ENCODE data around the gene SULT1C4.

The SULT1C4 gene

GRCh38 chr2:108376774-108377173 is 980 bp upstream of the SULT1C4 start:
- DNase-seq: no peak

- no peak for DNase-seq
Measured at GRCh38 chr2:108377401-108377800, 353 bp upstream of the SULT1C4 start.

GRCh38 chr2:108378851-108379250 is 1.1 kb downstream of the SULT1C4 start:
- no peak for DNase-seq

DNA sequence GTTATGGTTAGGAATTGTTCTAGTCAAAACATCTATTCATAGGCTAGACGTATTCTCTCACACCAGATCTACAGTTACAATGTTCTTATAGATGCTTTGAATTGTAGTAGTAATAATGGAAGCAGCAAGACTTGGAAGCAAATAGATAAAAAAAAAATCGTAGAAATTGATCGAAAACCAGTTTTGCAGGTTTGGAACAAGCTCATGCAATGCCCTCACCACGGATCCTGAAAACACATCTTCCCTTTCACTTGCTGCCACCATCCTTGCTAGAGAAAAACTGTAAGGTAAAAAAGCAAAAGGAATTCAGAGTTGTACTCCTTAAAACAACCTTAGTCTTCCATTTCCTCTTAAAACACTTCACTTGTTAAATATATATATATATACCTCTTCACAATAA is 4.4 kb downstream of the SULT1C4 start:
- no peak for DNase-seq

DNA sequence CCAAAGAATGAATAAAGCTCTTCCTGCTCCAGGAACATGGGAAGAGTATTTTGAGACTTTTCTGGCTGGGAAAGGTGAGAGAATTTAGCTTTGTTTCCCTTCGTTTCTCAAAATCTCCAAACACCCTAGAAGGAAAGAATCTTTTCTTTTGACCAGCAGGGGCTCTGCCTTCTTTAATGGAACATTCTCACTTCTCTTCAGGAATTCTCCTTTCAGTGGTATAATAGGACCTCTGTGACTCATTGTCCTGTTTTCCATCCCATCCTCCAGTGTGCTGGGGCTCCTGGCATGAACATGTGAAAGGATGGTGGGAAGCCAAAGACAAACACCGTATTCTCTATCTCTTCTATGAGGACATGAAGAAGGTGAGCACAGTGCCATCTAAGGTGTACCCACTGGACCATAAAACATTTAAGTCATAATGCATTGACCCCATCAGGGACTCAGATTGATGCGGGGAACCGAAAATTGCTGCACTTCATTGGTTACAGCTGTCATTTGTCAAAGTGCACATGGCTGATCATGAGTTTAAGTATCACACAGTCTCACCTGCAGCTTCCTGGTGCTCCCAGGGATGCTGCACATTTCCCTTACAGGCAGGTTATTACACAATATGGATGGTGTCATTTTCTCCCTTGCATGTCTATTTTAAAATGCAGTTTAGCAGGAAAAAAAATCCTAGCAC is 5.5 kb downstream of the SULT1C4 start:
- DNase-seq: no peak

- no peak for DNase-seq
Measured at GRCh38 chr2:108384662-108385393, 7.1 kb downstream of the SULT1C4 start.

DNA sequence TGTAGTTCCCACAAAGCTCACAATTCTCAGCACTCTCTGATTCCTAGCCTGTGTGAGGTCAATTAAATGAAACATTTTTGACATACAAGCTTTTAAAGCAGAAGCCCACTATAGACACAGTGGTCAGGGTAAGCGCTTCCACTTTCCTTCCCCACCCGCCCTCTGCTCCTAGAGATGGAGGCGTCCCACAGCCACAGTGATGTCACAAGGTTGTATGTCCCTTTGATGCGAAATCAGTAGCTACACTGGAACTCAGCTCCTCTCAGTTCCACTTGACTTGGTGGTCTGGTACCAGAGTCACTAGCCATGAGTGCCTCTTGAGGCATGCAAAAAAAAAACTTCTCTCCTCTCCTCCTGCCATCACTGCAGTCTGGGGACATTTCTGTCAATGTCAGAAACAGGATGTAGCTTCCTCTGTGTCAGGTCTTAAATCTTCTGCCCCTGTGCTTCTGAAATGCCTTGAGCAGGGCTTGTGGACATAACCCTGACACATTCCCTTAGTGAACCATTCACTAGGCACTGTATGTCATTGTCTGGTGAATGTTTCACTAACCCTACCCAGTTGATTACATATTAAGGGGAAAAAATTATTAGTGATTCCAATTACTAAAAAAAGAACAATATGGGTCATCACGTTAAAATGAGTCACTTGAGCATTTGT is 7.8 kb downstream of the SULT1C4 start:
- DNase-seq: no peak

- DNase-seq: no peak
Measured at GRCh38 chr2:108388045-108388444, 10.3 kb downstream of the SULT1C4 start.

DNA sequence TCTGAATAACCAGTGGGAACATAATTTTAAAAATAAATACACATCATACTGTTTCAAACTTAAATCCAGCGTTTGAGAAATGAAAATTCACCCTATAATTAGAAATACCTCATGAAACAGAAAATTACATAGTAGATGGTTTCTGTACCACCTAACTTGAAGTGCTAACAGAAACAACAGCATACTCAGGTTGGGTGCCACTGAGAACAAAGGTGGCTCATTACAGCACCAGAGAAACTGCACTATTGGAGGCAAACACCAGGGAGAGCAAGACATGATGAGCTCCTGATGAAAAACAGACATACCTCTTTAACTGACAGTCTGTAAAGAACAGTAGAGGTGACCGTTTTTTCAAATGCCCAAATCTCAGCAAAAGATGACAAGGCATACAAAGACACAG is 12.6 kb downstream of the SULT1C4 start:
- DNase-seq: no peak

- DNase-seq: no peak
Measured at GRCh38 chr2:108392029-108392428, 14.3 kb downstream of the SULT1C4 start.

DNA sequence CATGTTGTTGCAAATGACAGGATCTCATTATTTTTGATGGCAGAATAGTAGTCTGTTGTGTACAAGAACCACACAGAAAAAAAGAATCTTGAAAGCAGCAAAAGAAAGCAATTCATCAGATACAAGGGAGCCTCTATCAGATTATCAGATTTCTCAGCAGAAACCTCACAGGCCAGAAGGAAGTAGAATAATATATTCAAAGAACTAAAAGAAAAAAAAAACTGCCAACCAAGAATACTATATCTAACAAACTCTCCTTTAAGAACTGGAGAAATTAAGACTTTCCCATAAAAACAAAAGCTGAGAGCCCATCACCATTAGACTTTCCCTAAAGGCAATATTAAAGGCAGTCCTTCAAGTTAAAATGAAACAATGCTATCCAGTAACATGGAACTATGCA is 15.4 kb downstream of the SULT1C4 start:
- DNase-seq: no peak

GRCh38 chr2:108395155-108395554 is 17.4 kb downstream of the SULT1C4 start:
- DNase-seq: no peak

DNA sequence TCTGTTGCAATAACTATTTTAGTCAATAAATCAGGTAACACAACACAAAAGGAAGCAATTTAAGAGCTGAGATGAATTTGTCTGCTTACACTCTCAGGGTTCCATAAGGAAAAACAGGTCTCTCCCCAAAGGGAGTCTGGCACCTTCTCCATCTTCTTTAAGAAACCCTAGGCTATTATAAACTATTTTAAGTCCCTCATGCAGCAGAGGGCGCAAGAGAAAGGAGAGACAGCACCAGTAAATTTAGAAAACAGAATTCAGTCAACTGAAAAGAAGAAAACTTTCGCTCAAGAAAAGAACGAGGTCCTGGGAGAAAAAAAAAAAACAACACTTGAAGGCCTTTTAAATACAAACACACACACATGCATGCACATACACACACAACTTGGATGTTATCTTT is 19.1 kb downstream of the SULT1C4 start:
- DNase-seq: no peak

DNA sequence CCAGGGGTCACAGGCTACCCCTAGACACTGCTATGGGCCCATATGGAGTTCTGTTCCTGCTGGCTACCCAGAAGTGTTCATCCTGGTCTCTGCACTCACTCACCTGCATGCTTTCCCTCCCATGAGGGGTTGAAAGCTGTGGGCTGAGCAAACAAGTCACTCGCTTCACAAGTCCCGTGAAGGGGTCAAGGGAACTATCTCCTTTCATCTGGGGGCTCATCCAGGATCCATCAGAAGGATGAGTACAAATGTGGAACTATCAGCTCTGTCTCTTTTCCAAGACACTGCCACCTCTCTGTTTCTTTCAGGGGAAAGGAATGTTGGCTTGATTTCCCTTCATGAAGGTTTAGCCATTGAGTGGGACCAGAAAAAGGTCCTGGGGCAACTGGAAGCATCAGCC is 21.7 kb downstream of the SULT1C4 start:
- no peak for DNase-seq

- DNase-seq: no peak
Measured at GRCh38 chr2:108401800-108402199, 24.0 kb downstream of the SULT1C4 start.

- no peak for DNase-seq
Measured at GRCh38 chr2:108403494-108403893, 25.7 kb downstream of the SULT1C4 start.

DNA sequence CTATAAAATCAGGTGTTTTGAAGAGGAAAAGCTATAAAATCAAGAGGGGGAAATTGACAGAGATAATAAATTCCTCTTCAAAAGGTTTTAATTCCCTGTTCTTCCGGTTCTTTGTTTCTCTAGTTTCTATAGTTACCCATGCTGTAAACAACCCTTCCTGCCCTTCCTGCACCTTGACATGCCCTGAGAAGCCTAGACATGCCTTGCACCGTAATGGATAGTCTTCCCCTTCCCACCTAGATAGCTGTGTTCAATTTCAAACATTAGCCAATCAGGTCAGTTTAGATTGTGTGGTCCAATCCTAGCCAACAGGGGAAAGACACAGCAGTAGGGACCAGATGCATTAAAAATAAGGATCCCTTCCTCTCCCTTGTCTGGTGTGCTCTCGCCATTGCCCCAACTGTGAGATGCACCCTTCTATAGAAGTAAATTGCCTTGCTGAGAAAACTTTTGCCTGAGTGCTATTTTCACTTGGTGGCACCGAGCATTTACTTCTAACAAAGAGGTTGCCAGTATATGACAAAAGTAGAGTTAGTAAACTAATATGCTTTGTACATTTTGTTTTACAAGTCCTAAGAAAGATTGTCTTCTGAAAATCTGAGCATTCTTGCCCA is 27.1 kb downstream of the SULT1C4 start:
- no peak for DNase-seq

DNA sequence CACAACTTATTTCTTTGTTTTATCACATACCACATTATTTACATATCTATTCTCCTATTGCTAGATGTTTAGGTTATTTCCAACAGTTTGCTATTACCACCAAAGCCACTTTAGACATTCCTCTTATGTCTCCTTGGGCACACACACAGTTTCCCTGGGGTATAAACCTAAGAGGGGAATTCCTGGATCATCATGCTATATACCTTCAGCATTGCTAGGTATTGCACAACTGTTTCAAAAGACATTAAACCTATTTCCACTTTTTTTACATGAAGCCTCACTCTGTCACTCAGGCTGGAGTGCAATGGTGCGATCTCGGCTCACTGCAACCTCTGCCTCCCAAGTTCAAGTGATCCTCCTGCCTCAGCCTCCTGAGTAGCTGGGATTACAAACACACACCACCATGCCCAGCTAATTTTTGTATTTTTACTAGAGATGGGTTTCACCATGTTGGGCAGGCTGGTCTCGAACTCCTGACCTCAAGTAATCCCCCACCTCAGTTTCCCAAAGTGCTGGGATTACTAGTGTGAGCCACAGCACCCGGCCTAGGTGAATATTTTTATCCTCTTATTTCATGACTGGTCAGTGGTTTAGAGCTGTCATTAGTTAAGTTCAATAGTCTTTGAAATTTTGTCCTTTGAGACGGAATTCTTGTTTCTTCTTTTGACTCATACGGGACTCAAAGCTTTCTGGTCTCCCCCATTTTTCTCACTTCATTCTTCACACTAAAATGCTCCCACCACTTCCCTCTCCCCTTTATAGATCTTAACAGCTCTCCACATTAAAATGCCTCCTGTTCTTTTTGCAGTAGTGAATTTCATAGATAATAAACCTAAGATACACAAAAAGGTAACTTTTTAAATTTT is 30.3 kb downstream of the SULT1C4 start:
- DNase-seq: no peak

DNA sequence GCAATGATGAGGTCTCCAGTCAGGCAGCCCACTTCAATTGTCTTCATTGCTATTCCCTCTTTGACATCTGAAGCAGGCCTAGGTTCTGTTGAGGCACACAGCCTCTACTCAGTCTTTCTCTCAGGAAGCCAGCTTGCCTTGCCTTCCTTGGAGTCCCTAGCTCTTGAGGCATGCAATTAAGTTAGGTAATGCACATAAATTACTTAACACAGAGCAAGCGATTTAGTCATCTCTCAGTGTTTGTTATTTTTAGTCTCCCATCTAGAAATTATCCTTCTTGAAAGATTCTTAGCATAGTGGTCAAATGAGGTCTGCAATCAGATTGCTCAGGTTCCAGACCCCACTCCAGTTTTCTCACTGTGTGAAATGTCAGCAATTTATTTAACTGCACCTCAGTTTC is 32.0 kb downstream of the SULT1C4 start:
- no peak for DNase-seq

DNA sequence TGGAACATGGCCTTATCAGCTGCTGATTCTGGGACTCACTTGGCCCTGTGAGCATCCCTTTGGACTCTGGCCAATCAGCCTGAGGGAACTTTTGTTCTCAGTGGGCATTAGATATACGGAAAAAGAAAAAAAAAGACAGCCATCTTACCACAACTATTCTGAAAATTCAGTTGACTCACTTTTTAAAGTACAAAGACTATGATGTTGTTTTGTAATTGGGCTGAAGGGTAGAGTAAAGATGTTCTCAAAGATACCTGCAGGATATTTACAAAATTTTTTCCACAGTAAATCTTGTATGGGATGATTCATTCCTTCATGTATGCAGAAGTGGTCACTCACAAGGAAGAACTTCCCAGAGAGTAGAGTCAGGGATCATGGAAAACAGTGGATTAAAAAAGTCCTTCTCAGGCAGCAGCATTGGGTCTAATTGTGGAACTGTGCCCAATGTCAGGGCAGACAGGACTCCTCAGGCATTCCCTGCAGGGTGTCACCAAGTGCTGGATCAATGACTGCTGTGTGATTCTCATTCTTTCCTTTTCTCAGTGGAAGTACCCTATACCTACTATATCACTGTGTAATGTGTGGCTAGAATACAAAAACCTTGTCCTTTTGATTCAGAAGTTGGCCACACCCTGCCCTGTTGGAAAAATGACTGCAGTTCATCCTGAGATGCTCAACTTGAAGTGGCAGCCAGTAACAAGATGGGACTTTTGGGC is 35.4 kb downstream of the SULT1C4 start:
- no peak for DNase-seq

DNA sequence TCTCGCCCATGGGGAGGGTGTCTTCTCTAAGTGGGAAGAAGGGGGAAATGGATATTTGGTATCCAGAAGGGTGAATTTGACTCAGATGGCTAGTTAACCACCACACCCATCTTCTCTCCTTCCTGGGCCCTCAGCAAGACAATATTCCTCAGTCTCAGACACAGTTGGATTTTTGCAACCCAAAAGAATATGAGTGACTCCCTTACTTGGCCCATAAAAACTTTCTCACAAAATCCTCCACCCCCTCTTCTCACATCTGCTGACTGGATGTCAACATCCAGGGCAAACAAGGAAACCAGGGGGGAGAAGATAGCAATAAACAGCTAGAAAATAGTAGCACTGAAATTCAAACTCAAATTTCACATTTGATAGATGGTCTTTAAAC is 35.9 kb downstream of the SULT1C4 start:
- DNase-seq: no peak

GRCh38 chr2:108414256-108414876 is 36.6 kb downstream of the SULT1C4 start:
- DNase-seq: no peak
